ENCODE measurements around the gene CPNE6.

DNA sequence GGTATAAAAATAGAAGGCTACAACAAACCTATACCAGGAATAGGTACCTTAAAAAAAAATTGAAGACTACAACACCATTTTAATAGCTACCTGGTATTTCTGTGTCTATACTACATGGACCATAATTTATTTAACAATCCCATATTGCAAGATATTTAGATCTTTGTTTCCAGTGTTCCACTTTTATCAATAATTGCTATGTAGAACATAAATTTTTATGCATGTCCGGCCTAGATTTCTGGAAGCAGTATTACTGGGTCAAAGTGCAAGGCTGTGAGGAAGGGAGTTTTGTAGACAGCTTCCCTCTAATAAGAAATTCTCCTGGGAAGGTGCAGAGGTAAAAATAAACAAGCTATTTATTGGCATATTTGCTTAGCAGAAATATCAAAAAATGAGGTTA lies 39.2 kb downstream of the CPNE6 start:
- TF ChIP-seq, protein P1, sequence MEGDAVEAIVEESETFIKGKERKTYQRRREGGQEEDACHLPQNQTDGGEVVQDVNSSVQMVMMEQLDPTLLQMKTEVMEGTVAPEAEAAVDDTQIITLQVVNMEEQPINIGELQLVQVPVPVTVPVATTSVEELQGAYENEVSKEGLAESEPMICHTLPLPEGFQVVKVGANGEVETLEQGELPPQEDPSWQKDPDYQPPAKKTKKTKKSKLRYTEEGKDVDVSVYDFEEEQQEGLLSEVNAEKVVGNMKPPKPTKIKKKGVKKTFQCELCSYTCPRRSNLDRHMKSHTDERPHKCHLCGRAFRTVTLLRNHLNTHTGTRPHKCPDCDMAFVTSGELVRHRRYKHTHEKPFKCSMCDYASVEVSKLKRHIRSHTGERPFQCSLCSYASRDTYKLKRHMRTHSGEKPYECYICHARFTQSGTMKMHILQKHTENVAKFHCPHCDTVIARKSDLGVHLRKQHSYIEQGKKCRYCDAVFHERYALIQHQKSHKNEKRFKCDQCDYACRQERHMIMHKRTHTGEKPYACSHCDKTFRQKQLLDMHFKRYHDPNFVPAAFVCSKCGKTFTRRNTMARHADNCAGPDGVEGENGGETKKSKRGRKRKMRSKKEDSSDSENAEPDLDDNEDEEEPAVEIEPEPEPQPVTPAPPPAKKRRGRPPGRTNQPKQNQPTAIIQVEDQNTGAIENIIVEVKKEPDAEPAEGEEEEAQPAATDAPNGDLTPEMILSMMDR (IDR thresholded peaks at IDR 0.05) = no peak
- no peak for TF ChIP-seq POLR2A (IDR thresholded peaks at IDR 0.05)

All from uterus (tissue), 2 donors.